Liver (tissue), 3 donors: ENCODE results near the gene OR2AK2.

Experiments
- CTCF ChIP-seq: fragments of 150-350 bp; IDR thresholded peaks from 2 replicates; pipeline ENCODE4 v1.5.1; 2017; ENCODE audit warnings: improper control_type of control experiment, low read depth, low read length; ENCODE audit not compliant: missing input control
- JUND ChIP-seq, 2 donors: IDR thresholded peaks; 2 replicates each; pipeline ENCODE4 v1.6.1; 2016; ENCODE audit warnings: antibody characterized with exemption in 2 of 2
- MAX ChIP-seq: IDR thresholded peaks from 2 replicates; pipeline ENCODE4 v1.6.1; 2016; ENCODE audit warnings: antibody characterized with exemption
- RAD21 ChIP-seq, 2 donors: IDR thresholded peaks; 2 replicates each; pipeline ENCODE4 v1.6.1; 2016; ENCODE audit warnings: antibody characterized with exemption in 2 of 2, mild to moderate bottlenecking in 2 of 2
- REST ChIP-seq: IDR thresholded peaks from 2 replicates; pipeline ENCODE4 v1.6.1; 2016; ENCODE audit warnings: antibody characterized with exemption, mild to moderate bottlenecking
- RXRA ChIP-seq, 2 donors: IDR thresholded peaks; 2 replicates each; pipeline ENCODE4 v1.6.1; 2017 to 2018; ENCODE audit warnings: antibody characterized with exemption in 2 of 2, mild to moderate bottlenecking in 1 of 2
- YY1 ChIP-seq: IDR thresholded peaks from 2 replicates; pipeline ENCODE4 v1.6.1; 2016; ENCODE audit warnings: antibody characterized with exemption, mild to moderate bottlenecking
- donor health status: healthy.
- donor health status: healthy.

GRCh38 chr1:247953408-247953807, 11.6 kb upstream of the OR2AK2 start:
- TF ChIP-seq CTCF = no peak
- no peak for TF ChIP-seq MAX
- no peak for TF ChIP-seq JUND (IDR thresholded peaks at IDR 0.05)
- no peak for TF ChIP-seq RAD21 (IDR thresholded peaks at IDR 0.05)
- no peak for TF ChIP-seq REST
- TF ChIP-seq YY1 = no peak
- TF ChIP-seq RXRA (IDR thresholded peaks at IDR 0.05) = no peak
